HepG2 (cell line): ENCODE measurements around the gene SLC13A3. TPM values are rescaled to one million over a fixed set of nuclear protein-coding genes. Genes with fewer than 3 reads are reported as not detected.

Experiments
- ADNP ChIP-seq: sonication (generic); formaldehyde crosslinking; IDR thresholded peaks from 2 replicates; pipeline ENCODE4 v1.4.0; 2020; ENCODE audit warnings: missing genetic modification reagents
- CEBPG ChIP-seq: IDR thresholded peaks from 2 replicates; pipeline ENCODE4 v1.6.1; 2016
- ESRRA ChIP-seq: sonication (generic); formaldehyde crosslinking; IDR thresholded peaks from 2 replicates; pipeline ENCODE4 v1.5.1; 2020; ENCODE audit warnings: mild to moderate bottlenecking, low read depth, missing genetic modification reagents
- GABPA ChIP-seq, 2 experiments: IDR thresholded peaks; 2 replicates each; pipeline ENCODE4 v1.6.1; 2011 to 2016; ENCODE audit warnings: low read depth in 2 of 2, low read length in 1 of 2, missing biosample characterization in 1 of 2, missing genetic modification characterization in 1 of 2
- HOXA3 ChIP-seq: sonication (generic); formaldehyde crosslinking; IDR thresholded peaks from 2 replicates; pipeline ENCODE4 v1.5.0; 2020; ENCODE audit warnings: missing genetic modification reagents
- IRF2 ChIP-seq: IDR thresholded peaks from 2 replicates; pipeline ENCODE4 v1.6.1; 2018; ENCODE audit warnings: missing genetic modification reagents, missing compliant biosample characterization
- KLF13 ChIP-seq: sonication (generic); formaldehyde crosslinking; IDR thresholded peaks from 2 replicates; pipeline ENCODE4 v1.4.0; 2020; ENCODE audit warnings: mild to moderate bottlenecking, missing genetic modification reagents
- MTA3 ChIP-seq: sonication (generic); formaldehyde crosslinking; IDR thresholded peaks from 2 replicates; pipeline ENCODE4 v1.4.0; 2020; ENCODE audit warnings: missing genetic modification reagents
- MZF1 ChIP-seq: sonication (generic); formaldehyde crosslinking; IDR thresholded peaks from 2 replicates; pipeline ENCODE4 v1.8.1; 2023; ENCODE audit warnings: mild to moderate bottlenecking, missing genetic modification reagents, borderline replicate concordance
- NR2C2 ChIP-seq: sonication (generic); formaldehyde crosslinking; IDR thresholded peaks from 2 replicates; pipeline ENCODE4 v1.4.0; 2020; ENCODE audit warnings: missing genetic modification reagents, mild to moderate bottlenecking, moderate library complexity, borderline replicate concordance
- PAX8 ChIP-seq: sonication (generic); formaldehyde crosslinking; IDR thresholded peaks from 2 replicates; pipeline ENCODE4 v1.8.0; 2022; ENCODE audit warnings: mild to moderate bottlenecking, missing genetic modification reagents, borderline replicate concordance
- RBFOX2 ChIP-seq: fragments of 200-400 bp; formaldehyde crosslinking; IDR thresholded peaks from 2 replicates; pipeline ENCODE4 v1.6.1; 2017; ENCODE audit warnings: low read depth, mild to moderate bottlenecking, low read length
- SSRP1 ChIP-seq: IDR thresholded peaks from 2 replicates; pipeline ENCODE4 v1.6.1; 2016; ENCODE audit warnings: control low read depth
- TAF1 ChIP-seq: sonication (generic); formaldehyde crosslinking; IDR thresholded peaks from 2 replicates; pipeline ENCODE4 v1.4.0; 2020; ENCODE audit warnings: missing genetic modification reagents
- TARDBP ChIP-seq: sonication (generic); formaldehyde crosslinking; IDR thresholded peaks from 2 replicates; pipeline ENCODE4 v1.8.0; 2022; ENCODE audit warnings: mild to moderate bottlenecking, missing genetic modification reagents
- TRIM24 ChIP-seq: sonication (generic); formaldehyde crosslinking; IDR thresholded peaks from 2 replicates; pipeline ENCODE4 v1.8.0; 2022; ENCODE audit warnings: mild to moderate bottlenecking, missing genetic modification reagents
- ZNF251 ChIP-seq: sonication (generic); formaldehyde crosslinking; IDR thresholded peaks from 2 replicates; pipeline ENCODE4 v1.9.0; 2021; ENCODE audit warnings: mild to moderate bottlenecking, missing genetic modification reagents
- ZNF30 ChIP-seq: sonication (generic); formaldehyde crosslinking; IDR thresholded peaks from 2 replicates; pipeline ENCODE4 v1.5.0; 2020; ENCODE audit warnings: mild to moderate bottlenecking, missing genetic modification reagents
- ZNF703 ChIP-seq: sonication (generic); formaldehyde crosslinking; IDR thresholded peaks from 2 replicates; pipeline ENCODE4 v1.5.1; 2020; ENCODE audit warnings: missing genetic modification reagents, mild to moderate bottlenecking, moderate library complexity, borderline replicate concordance
- ZNF713 ChIP-seq: sonication (generic); formaldehyde crosslinking; IDR thresholded peaks from 2 replicates; pipeline ENCODE4 v1.4.0; 2020; ENCODE audit warnings: mild to moderate bottlenecking, missing genetic modification reagents
- polyA plus RNA-seq, 8 experiments: library from polyadenylated mRNA; depleted of rRNA in 3 of 8; stranded (reverse) in 7 of 8; unstranded in 1 of 8; fragments of >200 nt; fragmentation: Illumina TruSeq in 4 of 8; extraction: Trizol in 4 of 8; gene quantifications; 2 replicates each; pipeline versions ENCODE4 v1.2.1 to v1.2.3, GENCODE V29; 2011 to 2016; ENCODE audit warnings: low read depth in 4 of 8, missing spikeins in 1 of 8, mixed read lengths in 1 of 8; ENCODE audit not compliant: insufficient read depth in 1 of 8
- total RNA-seq, 5 experiments: library from RNA; depleted of rRNA; stranded (reverse); fragments of >200 nt; fragmentation: Illumina TruSeq; extraction: Trizol; gene quantifications; 2 replicates each; pipeline ENCODE4 v1.2.3, GENCODE V29; 2016; ENCODE audit warnings: low read depth in 1 of 5
- TF ChIP-seq, protein P1 (sequence below): sonication (generic); formaldehyde crosslinking; IDR thresholded peaks from 2 replicates; pipeline ENCODE4 v1.5.0; 2020; ENCODE audit warnings: mild to moderate bottlenecking, low read depth, missing genetic modification reagents, borderline replicate concordance
- TF ChIP-seq, protein P2 (sequence below): fragments of 450-650 bp; IDR thresholded peaks from 2 replicates; pipeline ENCODE4 v1.6.1; 2016
- TF ChIP-seq, protein P3 (sequence below): sonication (generic); formaldehyde crosslinking; IDR thresholded peaks from 2 replicates; pipeline ENCODE4 v1.5.0; 2020; ENCODE audit warnings: missing genetic modification reagents
- TF ChIP-seq, protein P4 (sequence below): sonication (generic); formaldehyde crosslinking; IDR thresholded peaks from 2 replicates; pipeline ENCODE4 v1.9.0; 2022; ENCODE audit warnings: missing genetic modification reagents, mild to moderate bottlenecking, borderline replicate concordance
- TF ChIP-seq, protein P5 (sequence below): sonication (generic); formaldehyde crosslinking; IDR thresholded peaks from 2 replicates; pipeline ENCODE4 v1.4.0; 2020; ENCODE audit warnings: missing genetic modification reagents, borderline replicate concordance

SLC13A3 gene
- total and polyA plus RNA-seq, 2 of the 13 experiments (the other 11 are each of a cell fraction or from before 2014, with no cell fraction given) = 66.5 to 76.0 TPM

DNA sequence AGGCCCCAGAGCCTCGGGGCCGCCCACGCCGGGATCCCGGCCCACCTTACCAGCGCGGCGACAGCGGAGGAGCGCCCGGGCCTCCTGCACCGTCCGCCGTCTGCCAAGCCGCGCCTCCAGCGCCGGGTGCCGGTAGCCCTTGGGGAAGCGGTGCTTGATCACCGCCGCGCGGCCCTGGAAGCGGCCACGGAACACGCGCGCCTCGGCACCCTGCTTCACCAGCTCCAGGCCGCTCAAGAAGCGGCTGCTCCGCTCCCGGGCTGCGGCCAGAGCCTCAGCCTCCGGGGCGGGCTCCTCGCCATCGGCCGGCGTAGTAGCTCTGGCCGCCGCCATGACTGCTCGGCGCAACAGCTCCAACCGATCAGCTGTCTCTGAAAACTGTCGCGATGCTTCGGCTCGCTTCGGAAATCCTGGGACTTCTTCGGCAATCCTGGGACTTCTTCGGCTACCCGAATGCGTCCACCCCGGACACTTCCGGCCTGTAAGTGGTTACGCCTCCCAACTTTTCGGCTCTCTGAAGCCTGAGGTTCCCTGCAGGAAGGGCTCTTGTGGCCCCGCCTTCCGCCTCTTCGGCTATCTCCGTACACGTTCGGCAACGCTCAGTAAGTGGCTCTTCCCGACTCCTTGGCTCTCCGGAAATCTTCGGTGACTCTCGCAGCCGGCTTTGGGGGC, 38.0 kb upstream of the SLC13A3 start, which contains the start of gene TP53RK (continued):
- TF ChIP-seq, protein P1, sequence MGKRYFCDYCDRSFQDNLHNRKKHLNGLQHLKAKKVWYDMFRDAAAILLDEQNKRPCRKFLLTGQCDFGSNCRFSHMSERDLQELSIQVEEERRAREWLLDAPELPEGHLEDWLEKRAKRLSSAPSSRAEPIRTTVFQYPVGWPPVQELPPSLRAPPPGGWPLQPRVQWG (CRISPR knock-in tag) = no peak
- peak; percentile 74 for TF ChIP-seq KLF13 (CRISPR knock-in tag)
- TF ChIP-seq MTA3 (CRISPR knock-in tag) = no peak
- no peak for TF ChIP-seq ADNP (CRISPR knock-in tag)
- TF ChIP-seq, protein P2, sequence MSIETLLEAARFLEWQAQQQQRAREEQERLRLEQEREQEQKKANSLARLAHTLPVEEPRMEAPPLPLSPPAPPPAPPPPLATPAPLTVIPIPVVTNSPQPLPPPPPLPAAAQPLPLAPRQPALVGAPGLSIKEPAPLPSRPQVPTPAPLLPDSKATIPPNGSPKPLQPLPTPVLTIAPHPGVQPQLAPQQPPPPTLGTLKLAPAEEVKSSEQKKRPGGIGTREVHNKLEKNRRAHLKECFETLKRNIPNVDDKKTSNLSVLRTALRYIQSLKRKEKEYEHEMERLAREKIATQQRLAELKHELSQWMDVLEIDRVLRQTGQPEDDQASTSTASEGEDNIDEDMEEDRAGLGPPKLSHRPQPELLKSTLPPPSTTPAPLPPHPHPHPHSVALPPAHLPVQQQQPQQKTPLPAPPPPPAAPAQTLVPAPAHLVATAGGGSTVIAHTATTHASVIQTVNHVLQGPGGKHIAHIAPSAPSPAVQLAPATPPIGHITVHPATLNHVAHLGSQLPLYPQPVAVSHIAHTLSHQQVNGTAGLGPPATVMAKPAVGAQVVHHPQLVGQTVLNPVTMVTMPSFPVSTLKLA = no peak
- TF ChIP-seq TARDBP (CRISPR knock-in tag) = peak; percentile 45; the same call in 1 of the 2 replicates
- TF ChIP-seq, protein P3, sequence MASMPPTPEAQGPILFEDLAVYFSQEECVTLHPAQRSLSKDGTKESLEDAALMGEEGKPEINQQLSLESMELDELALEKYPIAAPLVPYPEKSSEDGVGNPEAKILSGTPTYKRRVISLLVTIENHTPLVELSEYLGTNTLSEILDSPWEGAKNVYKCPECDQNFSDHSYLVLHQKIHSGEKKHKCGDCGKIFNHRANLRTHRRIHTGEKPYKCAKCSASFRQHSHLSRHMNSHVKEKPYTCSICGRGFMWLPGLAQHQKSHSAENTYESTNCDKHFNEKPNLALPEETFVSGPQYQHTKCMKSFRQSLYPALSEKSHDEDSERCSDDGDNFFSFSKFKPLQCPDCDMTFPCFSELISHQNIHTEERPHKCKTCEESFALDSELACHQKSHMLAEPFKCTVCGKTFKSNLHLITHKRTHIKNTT (CRISPR knock-in tag) = no peak
- peak; percentile 97 for TF ChIP-seq RBFOX2
- TF ChIP-seq GABPA (IDR thresholded peaks at IDR 0.05; ENCODE audit: low read depth, low read length) = peak; percentile 43; the same call in 1 of the 2 replicates
- peak; percentile 85 for TF ChIP-seq GABPA (CRISPR knock-in tag; IDR thresholded peaks at IDR 0.05; ENCODE audit: low read depth)
- TF ChIP-seq MZF1 (CRISPR knock-in tag) = peak; percentile 52; the same call in 1 of the 2 replicates
- peak; percentile 75 for TF ChIP-seq IRF2 (CRISPR knock-in tag)
- peak; percentile 11; the same call in 1 of the 2 replicates for TF ChIP-seq CEBPG (CRISPR knock-in tag)
- peak; percentile 19; the same call in 1 of the 2 replicates for TF ChIP-seq NR2C2 (CRISPR knock-in tag)
- peak; percentile 88 for TF ChIP-seq HOXA3
- no peak for TF ChIP-seq PAX8 (CRISPR knock-in tag)
- TF ChIP-seq, protein P4, sequence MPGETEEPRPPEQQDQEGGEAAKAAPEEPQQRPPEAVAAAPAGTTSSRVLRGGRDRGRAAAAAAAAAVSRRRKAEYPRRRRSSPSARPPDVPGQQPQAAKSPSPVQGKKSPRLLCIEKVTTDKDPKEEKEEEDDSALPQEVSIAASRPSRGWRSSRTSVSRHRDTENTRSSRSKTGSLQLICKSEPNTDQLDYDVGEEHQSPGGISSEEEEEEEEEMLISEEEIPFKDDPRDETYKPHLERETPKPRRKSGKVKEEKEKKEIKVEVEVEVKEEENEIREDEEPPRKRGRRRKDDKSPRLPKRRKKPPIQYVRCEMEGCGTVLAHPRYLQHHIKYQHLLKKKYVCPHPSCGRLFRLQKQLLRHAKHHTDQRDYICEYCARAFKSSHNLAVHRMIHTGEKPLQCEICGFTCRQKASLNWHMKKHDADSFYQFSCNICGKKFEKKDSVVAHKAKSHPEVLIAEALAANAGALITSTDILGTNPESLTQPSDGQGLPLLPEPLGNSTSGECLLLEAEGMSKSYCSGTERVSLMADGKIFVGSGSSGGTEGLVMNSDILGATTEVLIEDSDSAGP (CRISPR knock-in tag) = peak; percentile 98
- peak; percentile 41; the same call in 1 of the 2 replicates for TF ChIP-seq ESRRA (CRISPR knock-in tag)
- TF ChIP-seq ZNF713 = peak; percentile 47; the same call in 1 of the 2 replicates
- TF ChIP-seq SSRP1 (CRISPR knock-in tag) = no peak
- TF ChIP-seq TAF1 (CRISPR knock-in tag) = peak; percentile 95
- TF ChIP-seq, protein P5, sequence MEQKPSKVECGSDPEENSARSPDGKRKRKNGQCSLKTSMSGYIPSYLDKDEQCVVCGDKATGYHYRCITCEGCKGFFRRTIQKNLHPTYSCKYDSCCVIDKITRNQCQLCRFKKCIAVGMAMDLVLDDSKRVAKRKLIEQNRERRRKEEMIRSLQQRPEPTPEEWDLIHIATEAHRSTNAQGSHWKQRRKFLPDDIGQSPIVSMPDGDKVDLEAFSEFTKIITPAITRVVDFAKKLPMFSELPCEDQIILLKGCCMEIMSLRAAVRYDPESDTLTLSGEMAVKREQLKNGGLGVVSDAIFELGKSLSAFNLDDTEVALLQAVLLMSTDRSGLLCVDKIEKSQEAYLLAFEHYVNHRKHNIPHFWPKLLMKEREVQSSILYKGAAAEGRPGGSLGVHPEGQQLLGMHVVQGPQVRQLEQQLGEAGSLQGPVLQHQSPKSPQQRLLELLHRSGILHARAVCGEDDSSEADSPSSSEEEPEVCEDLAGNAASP = peak; percentile 60; the same call in 1 of the 2 replicates
- TF ChIP-seq ZNF30 (CRISPR knock-in tag) = no peak; the same call in 1 of the 2 replicates
- peak; percentile 48; the same call in 1 of the 2 replicates for TF ChIP-seq ZNF251
- TF ChIP-seq ZNF703 = peak; percentile 74; the same call in 1 of the 2 replicates
- no peak for TF ChIP-seq TRIM24 (CRISPR knock-in tag)
